T-helper 2 cell treated with Interferon-gamma antibody and Interleukin-4, amounts not matched to agents 5 μg/mL and 100 μg/mL, for 36 hours (primary cell): ENCODE results near the gene STAT4.
A peak's percentile ranks its signal among the peaks of the same experiment; 100 is the strongest.
"Not testable (repeated sequence)": the region's sequence is repeated elsewhere in the genome, so short reads cannot be mapped to it uniquely, and the experiment has no call there.

Experiments
- DNase-seq: peaks from one replicate; pipeline ENCODE4 v3.0.0; 2021; ENCODE audit warnings: low spot score
- H3K27ac Mint-ChIP-seq: one replicate; pipeline ENCODE4 v1.8.0; 2021; ENCODE audit warnings: mild to moderate bottlenecking, mixed read lengths
- H3K27me3 Mint-ChIP-seq: one replicate; pipeline ENCODE4 v1.8.0; 2021; ENCODE audit warnings: low read depth, mixed read lengths
- H3K36me3 Mint-ChIP-seq: one replicate; pipeline ENCODE4 v1.8.0; 2021; ENCODE audit warnings: low read depth, mixed read lengths
- H3K4me1 Mint-ChIP-seq: one replicate; pipeline ENCODE4 v1.8.0; 2021; ENCODE audit warnings: low read depth, mixed read lengths
- H3K4me3 Mint-ChIP-seq: one replicate; pipeline ENCODE4 v1.8.0; 2022; ENCODE audit warnings: mild to moderate bottlenecking, moderate library complexity, mixed read lengths
- H3K9me3 Mint-ChIP-seq: one replicate; pipeline ENCODE4 v1.8.0; 2021; ENCODE audit warnings: mixed read lengths

STAT4 gene

GRCh38 chr2:190999949-191000665 is 150.7 kb downstream of the STAT4 start:
- H3K9me3 Mint-ChIP-seq = peaks cover 18% of the 10 kb centered on the region
- H3K27me3 Mint-ChIP-seq = no peaks in the 10 kb centered on the region
- peak overlapping the region; percentile 33 for H3K27ac Mint-ChIP-seq
- peaks cover 97% of the 10 kb centered on the region for H3K36me3 Mint-ChIP-seq
- H3K4me3 Mint-ChIP-seq = no peak overlapping the region
- peaks cover 56% of the 10 kb centered on the region for H3K4me1 Mint-ChIP-seq
- DNase-seq = no peak

- Mint-ChIP-seq H3K27ac (no peak overlapping the region), H3K9me3 (peaks cover 10% of the 10 kb centered on the region), H3K36me3 (peaks cover 95% of the 10 kb centered on the region), H3K4me3 (no peak overlapping the region), H3K27me3 (no peaks in the 10 kb centered on the region), H3K4me1 (peaks cover 57% of the 10 kb centered on the region)
- no peak for DNase-seq
These were observed 151.7 kb downstream of the STAT4 start for GRCh38 chr2:190999058-190999457.

GRCh38 chr2:190997526-190998113 is 153.2 kb downstream of the STAT4 start:
- Mint-ChIP-seq H3K27me3 (no peaks in the 10 kb centered on the region), H3K4me1 (peaks cover 58% of the 10 kb centered on the region), H3K36me3 (peaks cover 94% of the 10 kb centered on the region), H3K9me3 (no peaks in the 10 kb centered on the region), H3K27ac (peak overlapping the region; percentile 67), H3K4me3 (no peak overlapping the region)
- DNase-seq = no peak

- peak overlapping the region; percentile 25 for H3K4me3 Mint-ChIP-seq
- peak overlapping the region; percentile 67 for H3K27ac Mint-ChIP-seq
- no peaks in the 10 kb centered on the region for H3K27me3 Mint-ChIP-seq
- H3K36me3 Mint-ChIP-seq = peaks cover 94% of the 10 kb centered on the region
- no peaks in the 10 kb centered on the region for H3K9me3 Mint-ChIP-seq
- no peak for DNase-seq
- peaks cover 52% of the 10 kb centered on the region for H3K4me1 Mint-ChIP-seq
These were observed 153.8 kb downstream of the STAT4 start for GRCh38 chr2:190996947-190997346.

GRCh38 chr2:190996338-190996946 is 154.4 kb downstream of the STAT4 start:
- H3K9me3 Mint-ChIP-seq = no peaks in the 10 kb centered on the region
- peak overlapping the region; percentile 67 for H3K27ac Mint-ChIP-seq
- H3K4me3 Mint-ChIP-seq = no peak overlapping the region
- H3K4me1 Mint-ChIP-seq = peaks cover 48% of the 10 kb centered on the region
- H3K27me3 Mint-ChIP-seq = no peaks in the 10 kb centered on the region
- peaks cover 91% of the 10 kb centered on the region for H3K36me3 Mint-ChIP-seq
- no peak for DNase-seq

- DNase-seq, H3K4me3 Mint-ChIP-seq, H3K9me3 Mint-ChIP-seq, H3K27me3 Mint-ChIP-seq: not testable (repeated sequence)
- H3K27ac Mint-ChIP-seq = peak overlapping the region; percentile 77
- H3K4me1 Mint-ChIP-seq = peaks cover 44% of the 10 kb centered on the region
- H3K36me3 Mint-ChIP-seq = peaks cover 89% of the 10 kb centered on the region
These were observed 155.5 kb downstream of the STAT4 start for GRCh38 chr2:190995315-190995714.

GRCh38 chr2:190994148-190994547 is 156.6 kb downstream of the STAT4 start:
- Mint-ChIP-seq H3K4me3 (no peak overlapping the region), H3K27ac (peak overlapping the region; percentile 70), H3K27me3 (no peaks in the 10 kb centered on the region), H3K4me1 (peaks cover 47% of the 10 kb centered on the region), H3K36me3 (peaks cover 88% of the 10 kb centered on the region), H3K9me3 (no peaks in the 10 kb centered on the region)
- no peak for DNase-seq

GRCh38 chr2:190993292-190993643 is 157.5 kb downstream of the STAT4 start:
- peak overlapping the region; percentile 70 for H3K27ac Mint-ChIP-seq
- no peak for DNase-seq
- H3K4me1 Mint-ChIP-seq = peaks cover 47% of the 10 kb centered on the region
- H3K27me3 Mint-ChIP-seq = no peaks in the 10 kb centered on the region
- peaks cover 90% of the 10 kb centered on the region for H3K36me3 Mint-ChIP-seq
- no peak overlapping the region for H3K4me3 Mint-ChIP-seq
- no peaks in the 10 kb centered on the region for H3K9me3 Mint-ChIP-seq

GRCh38 chr2:190990132-190990531 is 160.7 kb downstream of the STAT4 start:
- peaks cover 43% of the 10 kb centered on the region for H3K4me1 Mint-ChIP-seq
- no peak overlapping the region for H3K4me3 Mint-ChIP-seq
- H3K9me3 Mint-ChIP-seq = no peaks in the 10 kb centered on the region
- no peak for DNase-seq
- peaks cover 85% of the 10 kb centered on the region for H3K36me3 Mint-ChIP-seq
- no peak overlapping the region for H3K27ac Mint-ChIP-seq
- H3K27me3 Mint-ChIP-seq = no peaks in the 10 kb centered on the region

- no peaks in the 10 kb centered on the region for H3K27me3 Mint-ChIP-seq
- H3K36me3 Mint-ChIP-seq = peaks cover 88% of the 10 kb centered on the region
- no peaks in the 10 kb centered on the region for H3K9me3 Mint-ChIP-seq
- H3K4me1 Mint-ChIP-seq = peaks cover 44% of the 10 kb centered on the region
- H3K27ac Mint-ChIP-seq = no peak overlapping the region
- no peak overlapping the region for H3K4me3 Mint-ChIP-seq
- no peak for DNase-seq
These were observed 161.9 kb downstream of the STAT4 start for GRCh38 chr2:190988910-190989309.

- H3K27ac Mint-ChIP-seq = peak overlapping the region; percentile 41
- no peak overlapping the region for H3K4me3 Mint-ChIP-seq
- H3K27me3 Mint-ChIP-seq = no peaks in the 10 kb centered on the region
- peaks cover 85% of the 10 kb centered on the region for H3K36me3 Mint-ChIP-seq
- no peaks in the 10 kb centered on the region for H3K9me3 Mint-ChIP-seq
- peaks cover 40% of the 10 kb centered on the region for H3K4me1 Mint-ChIP-seq
- DNase-seq = no peak
These were observed 162.9 kb downstream of the STAT4 start for GRCh38 chr2:190987938-190988337.

GRCh38 chr2:190987116-190987515 is 163.7 kb downstream of the STAT4 start:
- DNase-seq = no peak
- H3K4me1 Mint-ChIP-seq = peaks cover 47% of the 10 kb centered on the region

GRCh38 chr2:190986221-190986953 is 164.4 kb downstream of the STAT4 start:
- Mint-ChIP-seq H3K36me3 (peaks cover 89% of the 10 kb centered on the region), H3K27ac (peak overlapping the region; percentile 45), H3K9me3 (no peaks in the 10 kb centered on the region), H3K4me1 (peaks cover 50% of the 10 kb centered on the region), H3K4me3 (no peak overlapping the region), H3K27me3 (no peaks in the 10 kb centered on the region)
- no peak for DNase-seq

More at GRCh38 chr2:190987116-190987515, 163.7 kb downstream of the STAT4 start:
- H3K36me3 Mint-ChIP-seq = peaks cover 86% of the 10 kb centered on the region
- H3K4me3 Mint-ChIP-seq = no peak overlapping the region
- H3K9me3 Mint-ChIP-seq = no peaks in the 10 kb centered on the region
- H3K27me3 Mint-ChIP-seq = no peaks in the 10 kb centered on the region
- H3K27ac Mint-ChIP-seq = peak overlapping the region; percentile 67

GRCh38 chr2:190984595-190984994 is 166.2 kb downstream of the STAT4 start:
- DNase-seq = peak; percentile 21
- peaks cover 54% of the 10 kb centered on the region for H3K4me1 Mint-ChIP-seq
- peak overlapping the region; percentile 32 for H3K27ac Mint-ChIP-seq
- H3K9me3 Mint-ChIP-seq = no peaks in the 10 kb centered on the region
- H3K36me3 Mint-ChIP-seq = peaks cover 91% of the 10 kb centered on the region
- H3K4me3 Mint-ChIP-seq = no peak overlapping the region
- H3K27me3 Mint-ChIP-seq = no peaks in the 10 kb centered on the region
